Measurements from ENCODE around the gene TOP1.

DNA sequence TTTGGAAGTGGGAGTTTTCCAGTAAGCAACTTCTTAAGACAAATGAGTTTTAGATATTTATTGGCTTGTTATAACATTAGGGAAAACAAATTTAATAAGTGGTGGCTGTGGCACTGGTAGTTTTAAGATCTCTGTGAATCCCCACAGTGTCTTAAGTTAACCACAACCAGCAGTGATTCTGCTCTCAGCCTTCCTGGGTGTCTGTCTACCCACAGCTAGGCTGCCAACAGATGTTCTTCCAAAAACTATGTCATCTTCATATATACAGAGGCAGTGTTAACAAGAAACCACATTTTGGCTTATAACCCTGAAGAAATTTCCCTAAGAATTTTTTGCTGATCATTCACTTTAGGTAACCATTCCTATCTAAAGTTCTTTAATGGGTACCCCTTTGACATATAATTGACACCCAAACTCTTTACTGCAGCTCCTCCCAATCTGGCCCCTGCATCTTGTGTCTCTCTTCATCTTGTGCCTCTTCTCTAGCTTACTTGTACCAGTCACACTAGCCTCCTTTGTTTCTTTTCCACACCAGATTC lies 52.7 kb downstream of the TOP1 start:
- TF ChIP-seq HOXB5 (CRISPR knock-in tag; IDR thresholded peaks at IDR 0.05) (no peak), JUNB (IDR thresholded peaks at IDR 0.05) (no peak), RCOR1 (IDR thresholded peaks at IDR 0.05; ENCODE audit: low read depth, low read length) (no peak), NR3C1 (IDR thresholded peaks at IDR 0.05) (no peak), FOSL2 (IDR thresholded peaks at IDR 0.05) (no peak), FOSL2 (CRISPR knock-in tag; IDR thresholded peaks at IDR 0.05) (no peak)
- TF ChIP-seq, protein P1, sequence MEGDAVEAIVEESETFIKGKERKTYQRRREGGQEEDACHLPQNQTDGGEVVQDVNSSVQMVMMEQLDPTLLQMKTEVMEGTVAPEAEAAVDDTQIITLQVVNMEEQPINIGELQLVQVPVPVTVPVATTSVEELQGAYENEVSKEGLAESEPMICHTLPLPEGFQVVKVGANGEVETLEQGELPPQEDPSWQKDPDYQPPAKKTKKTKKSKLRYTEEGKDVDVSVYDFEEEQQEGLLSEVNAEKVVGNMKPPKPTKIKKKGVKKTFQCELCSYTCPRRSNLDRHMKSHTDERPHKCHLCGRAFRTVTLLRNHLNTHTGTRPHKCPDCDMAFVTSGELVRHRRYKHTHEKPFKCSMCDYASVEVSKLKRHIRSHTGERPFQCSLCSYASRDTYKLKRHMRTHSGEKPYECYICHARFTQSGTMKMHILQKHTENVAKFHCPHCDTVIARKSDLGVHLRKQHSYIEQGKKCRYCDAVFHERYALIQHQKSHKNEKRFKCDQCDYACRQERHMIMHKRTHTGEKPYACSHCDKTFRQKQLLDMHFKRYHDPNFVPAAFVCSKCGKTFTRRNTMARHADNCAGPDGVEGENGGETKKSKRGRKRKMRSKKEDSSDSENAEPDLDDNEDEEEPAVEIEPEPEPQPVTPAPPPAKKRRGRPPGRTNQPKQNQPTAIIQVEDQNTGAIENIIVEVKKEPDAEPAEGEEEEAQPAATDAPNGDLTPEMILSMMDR (IDR thresholded peaks at IDR 0.05), result no peak
- TF ChIP-seq, protein P2, sequence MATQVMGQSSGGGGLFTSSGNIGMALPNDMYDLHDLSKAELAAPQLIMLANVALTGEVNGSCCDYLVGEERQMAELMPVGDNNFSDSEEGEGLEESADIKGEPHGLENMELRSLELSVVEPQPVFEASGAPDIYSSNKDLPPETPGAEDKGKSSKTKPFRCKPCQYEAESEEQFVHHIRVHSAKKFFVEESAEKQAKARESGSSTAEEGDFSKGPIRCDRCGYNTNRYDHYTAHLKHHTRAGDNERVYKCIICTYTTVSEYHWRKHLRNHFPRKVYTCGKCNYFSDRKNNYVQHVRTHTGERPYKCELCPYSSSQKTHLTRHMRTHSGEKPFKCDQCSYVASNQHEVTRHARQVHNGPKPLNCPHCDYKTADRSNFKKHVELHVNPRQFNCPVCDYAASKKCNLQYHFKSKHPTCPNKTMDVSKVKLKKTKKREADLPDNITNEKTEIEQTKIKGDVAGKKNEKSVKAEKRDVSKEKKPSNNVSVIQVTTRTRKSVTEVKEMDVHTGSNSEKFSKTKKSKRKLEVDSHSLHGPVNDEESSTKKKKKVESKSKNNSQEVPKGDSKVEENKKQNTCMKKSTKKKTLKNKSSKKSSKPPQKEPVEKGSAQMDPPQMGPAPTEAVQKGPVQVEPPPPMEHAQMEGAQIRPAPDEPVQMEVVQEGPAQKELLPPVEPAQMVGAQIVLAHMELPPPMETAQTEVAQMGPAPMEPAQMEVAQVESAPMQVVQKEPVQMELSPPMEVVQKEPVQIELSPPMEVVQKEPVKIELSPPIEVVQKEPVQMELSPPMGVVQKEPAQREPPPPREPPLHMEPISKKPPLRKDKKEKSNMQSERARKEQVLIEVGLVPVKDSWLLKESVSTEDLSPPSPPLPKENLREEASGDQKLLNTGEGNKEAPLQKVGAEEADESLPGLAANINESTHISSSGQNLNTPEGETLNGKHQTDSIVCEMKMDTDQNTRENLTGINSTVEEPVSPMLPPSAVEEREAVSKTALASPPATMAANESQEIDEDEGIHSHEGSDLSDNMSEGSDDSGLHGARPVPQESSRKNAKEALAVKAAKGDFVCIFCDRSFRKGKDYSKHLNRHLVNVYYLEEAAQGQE (IDR thresholded peaks at IDR 0.05), result no peak
- TF ChIP-seq, protein P3, sequence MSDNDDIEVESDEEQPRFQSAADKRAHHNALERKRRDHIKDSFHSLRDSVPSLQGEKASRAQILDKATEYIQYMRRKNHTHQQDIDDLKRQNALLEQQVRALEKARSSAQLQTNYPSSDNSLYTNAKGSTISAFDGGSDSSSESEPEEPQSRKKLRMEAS (IDR thresholded peaks at IDR 0.05), result no peak

Measured in A549 (cell line).